ENCODE measurements around the gene YKT6.

- no peak for TF ChIP-seq EP300 (IDR thresholded peaks at IDR 0.05; ENCODE audit: low read depth)
- TF ChIP-seq POLR2A (IDR thresholded peaks at IDR 0.05), result no peak
- TF ChIP-seq, protein P1, sequence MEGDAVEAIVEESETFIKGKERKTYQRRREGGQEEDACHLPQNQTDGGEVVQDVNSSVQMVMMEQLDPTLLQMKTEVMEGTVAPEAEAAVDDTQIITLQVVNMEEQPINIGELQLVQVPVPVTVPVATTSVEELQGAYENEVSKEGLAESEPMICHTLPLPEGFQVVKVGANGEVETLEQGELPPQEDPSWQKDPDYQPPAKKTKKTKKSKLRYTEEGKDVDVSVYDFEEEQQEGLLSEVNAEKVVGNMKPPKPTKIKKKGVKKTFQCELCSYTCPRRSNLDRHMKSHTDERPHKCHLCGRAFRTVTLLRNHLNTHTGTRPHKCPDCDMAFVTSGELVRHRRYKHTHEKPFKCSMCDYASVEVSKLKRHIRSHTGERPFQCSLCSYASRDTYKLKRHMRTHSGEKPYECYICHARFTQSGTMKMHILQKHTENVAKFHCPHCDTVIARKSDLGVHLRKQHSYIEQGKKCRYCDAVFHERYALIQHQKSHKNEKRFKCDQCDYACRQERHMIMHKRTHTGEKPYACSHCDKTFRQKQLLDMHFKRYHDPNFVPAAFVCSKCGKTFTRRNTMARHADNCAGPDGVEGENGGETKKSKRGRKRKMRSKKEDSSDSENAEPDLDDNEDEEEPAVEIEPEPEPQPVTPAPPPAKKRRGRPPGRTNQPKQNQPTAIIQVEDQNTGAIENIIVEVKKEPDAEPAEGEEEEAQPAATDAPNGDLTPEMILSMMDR (IDR thresholded peaks at IDR 0.05), result no peak
- no peak for TF ChIP-seq POLR2AphosphoS5 (IDR thresholded peaks at IDR 0.05)
Observed at GRCh38 chr7:44249639-44250234, 49.0 kb downstream of the YKT6 start.

All from transverse colon (tissue), 4 donors.